HK-2 (cell line): Measurements from ENCODE around the gene DHPS.
A peak's percentile ranks its signal among the peaks of the same experiment; 100 is the strongest.
"Not testable (repeated sequence)": the region's sequence is repeated elsewhere in the genome, so short reads cannot be mapped to it uniquely, and the experiment has no call there.

ENCODE experiments used
- DNase-seq: peaks from one replicate; pipeline ENCODE4 v3.0.0-alpha.2; 2018; ENCODE audit not compliant: unreplicated experiment

Gene DHPS

DNA sequence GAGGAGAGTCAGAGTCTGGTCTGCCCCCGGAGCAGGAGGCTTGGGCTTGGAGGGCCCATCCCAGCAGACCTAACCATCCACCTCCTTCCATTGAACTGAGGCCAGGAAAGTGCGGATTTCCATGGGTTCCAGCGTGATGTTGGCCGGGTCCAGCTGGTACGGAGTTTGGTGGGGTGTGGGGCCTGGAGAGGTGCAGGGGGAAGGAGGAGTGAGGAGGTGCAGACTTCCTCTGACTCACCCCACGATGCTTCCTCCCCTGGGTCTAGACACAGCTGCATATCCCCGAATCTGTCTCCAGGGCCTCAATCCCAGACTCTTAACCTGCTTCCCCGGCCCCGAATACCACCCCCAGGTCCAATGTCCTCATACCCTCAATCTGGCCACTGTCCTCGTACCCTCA is 35.1 kb downstream of the DHPS start:
- no peak for DNase-seq

DNA sequence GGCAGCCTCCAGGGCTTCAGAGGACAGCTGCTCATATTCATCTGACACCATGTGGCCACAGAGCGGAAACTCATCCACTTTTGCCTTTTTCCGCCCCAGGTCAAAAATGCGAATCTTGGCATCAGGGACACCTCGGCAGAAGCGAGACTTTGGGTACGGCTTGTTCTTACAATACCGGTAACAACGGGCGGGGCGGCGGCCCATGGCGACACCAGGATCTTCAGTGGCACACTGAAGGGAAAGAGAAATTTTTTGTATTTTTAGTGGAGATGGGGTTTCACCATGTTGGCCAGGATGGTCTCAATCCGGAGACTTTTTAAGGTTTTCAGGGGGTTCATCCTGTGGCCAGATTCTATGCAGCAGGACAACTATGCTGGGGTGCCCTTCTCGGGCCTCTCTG is 38.0 kb downstream of the DHPS start:
- DNase-seq, result not testable (repeated sequence)

- DNase-seq, result no peak
Observed at GRCh38 chr19:12642506-12642905, 39.2 kb downstream of the DHPS start.

DNA sequence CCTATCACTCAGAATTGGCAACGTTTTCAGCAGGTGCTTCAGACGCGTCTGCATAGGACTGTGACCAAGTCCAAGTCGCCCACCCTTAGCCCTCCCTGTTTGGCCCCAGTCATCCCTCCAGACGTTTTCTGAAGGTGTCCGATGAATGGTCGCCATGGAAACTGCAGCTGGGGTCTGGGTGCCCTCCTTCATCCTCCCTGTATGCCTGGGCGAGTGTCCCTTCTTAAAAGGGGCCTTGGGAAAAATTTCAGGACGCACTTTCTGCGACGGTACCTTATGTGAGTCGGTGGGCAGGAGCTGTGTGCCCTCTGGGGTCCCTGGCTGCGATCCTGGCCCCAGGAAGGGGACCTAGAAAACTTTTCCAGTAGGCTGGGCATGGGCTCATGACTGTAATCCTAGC is 40.2 kb downstream of the DHPS start:
- DNase-seq, result no peak

GRCh38 chr19:12639901-12640613 is 41.6 kb downstream of the DHPS start:
- DNase-seq, result peak; percentile 14

GRCh38 chr19:12638611-12639182 is 43.0 kb downstream of the DHPS start:
- DNase-seq, result no peak

GRCh38 chr19:12636631-12637030 is 45.0 kb downstream of the DHPS start:
- no peak for DNase-seq

- DNase-seq, result no peak
Observed at GRCh38 chr19:12629215-12629614, 52.5 kb downstream of the DHPS start.

- DNase-seq, result no peak
Observed at GRCh38 chr19:12628040-12629022, 53.3 kb downstream of the DHPS start.

DNA sequence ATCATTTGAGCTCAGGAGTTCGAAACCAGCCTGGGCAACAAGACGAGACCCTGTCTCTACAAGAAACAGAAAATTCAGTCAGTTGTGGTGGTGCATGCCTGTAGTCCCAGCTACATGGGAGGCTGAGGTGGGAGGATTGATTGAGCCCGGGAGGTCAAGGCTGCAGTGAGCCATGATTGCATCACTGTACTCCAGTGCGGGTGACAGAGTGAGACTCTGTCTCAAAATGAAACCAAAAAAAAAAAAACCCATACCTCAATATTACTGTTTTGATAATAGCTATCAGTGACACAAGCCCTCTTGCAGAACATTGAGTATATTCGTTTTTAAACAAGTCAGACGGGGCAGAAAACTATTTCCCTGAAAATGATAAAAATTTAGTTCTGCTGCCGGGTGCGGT is 54.7 kb downstream of the DHPS start:
- DNase-seq, result no peak
